Fibroblast of lung (primary cell): ENCODE measurements around the gene HMGN1. TPM values are rescaled to one million over a fixed set of nuclear protein-coding genes. Genes with fewer than 3 reads are reported as not detected.

Source experiments
- DNase-seq, 2 donors: peaks; one replicate each; pipeline versions ENCODE4 v3.0.0 to v3.0.0-alpha.2; 2010; ENCODE audit warnings: low read depth in 2 of 2
- H2AFZ ChIP-seq: 2 replicates; pipeline ENCODE4 v1.5.1; 2012; ENCODE audit warnings: low read length, control low read depth, inconsistent platforms
- H3K27ac ChIP-seq: 2 replicates; pipeline ENCODE4 v1.5.1; 2011; ENCODE audit warnings: low read length, control low read depth; ENCODE audit not compliant: insufficient read depth
- H3K27me3 ChIP-seq: 2 replicates; pipeline ENCODE4 v1.5.1; 2011; ENCODE audit warnings: mild to moderate bottlenecking, low read length; ENCODE audit not compliant: control insufficient read depth, insufficient read depth
- H3K36me3 ChIP-seq: 2 replicates; pipeline ENCODE4 v1.5.1; 2011; ENCODE audit warnings: low read length; ENCODE audit not compliant: control insufficient read depth, insufficient read depth
- H3K4me1 ChIP-seq: 2 replicates; pipeline ENCODE4 v1.5.1; 2011; ENCODE audit warnings: low read length; ENCODE audit not compliant: control insufficient read depth, insufficient read depth; ENCODE audit errors: extremely low read depth
- H3K4me2 ChIP-seq: 2 replicates; pipeline ENCODE4 v1.5.1; 2011; ENCODE audit warnings: low read length, control low read depth; ENCODE audit not compliant: insufficient read depth; ENCODE audit errors: extremely low read depth
- H3K4me3 ChIP-seq, 4 experiments: fragments of 200-600 bp in 1 of 4; sonication (generic) in 1 of 4; replicated peaks in 1 of 4; 2 replicates each; pipeline ENCODE4 v1.5.1; 2011 to 2016; ENCODE audit warnings: low read length in 4 of 4, low read depth in 3 of 4, mild to moderate bottlenecking in 3 of 4, control low read depth in 2 of 4, inconsistent platforms in 1 of 4, mixed read lengths in 1 of 4; ENCODE audit not compliant: insufficient read depth in 1 of 4; ENCODE audit errors: control extremely low read depth in 1 of 4
- H3K79me2 ChIP-seq: 2 replicates; pipeline ENCODE4 v1.5.1; 2012; ENCODE audit warnings: mild to moderate bottlenecking, low read length, inconsistent platforms; ENCODE audit not compliant: control insufficient read depth, insufficient read depth
- H3K9ac ChIP-seq: 2 replicates; pipeline ENCODE4 v1.5.1; 2011; ENCODE audit warnings: mild to moderate bottlenecking, low read length, control low read depth; ENCODE audit not compliant: insufficient read depth
- H3K9me3 ChIP-seq: 2 replicates; pipeline ENCODE4 v1.5.1; 2012; ENCODE audit warnings: low read depth, low read length; ENCODE audit not compliant: control insufficient read depth, insufficient read depth
- H4K20me1 ChIP-seq: 2 replicates; pipeline ENCODE4 v1.5.1; 2011; ENCODE audit warnings: low read length; ENCODE audit not compliant: control insufficient read depth, insufficient read depth; ENCODE audit errors: extremely low read depth
- EZH2 ChIP-seq: IDR thresholded peaks from 2 replicates; pipeline ENCODE4 v1.5.1; 2012; ENCODE audit warnings: low read length, control low read depth, mild to moderate bottlenecking; ENCODE audit errors: missing control alignments
- polyA plus RNA-seq, 2 donors: library from polyadenylated mRNA; depleted of rRNA in 1 of 2; stranded (reverse) in 1 of 2; unstranded in 1 of 2; fragments of >200 nt; gene quantifications; 2 replicates each; pipeline ENCODE4 v1.2.1, GENCODE V29; 2011 to 2012; ENCODE audit warnings: missing spikeins in 1 of 2
- total RNA-seq: library from RNA; depleted of rRNA; stranded (reverse); fragments of >200 nt; gene quantifications from 2 replicates; pipeline ENCODE4 v1.2.1, GENCODE V29; 2014
- TF ChIP-seq, protein P1 (sequence below), 2 donors: IDR thresholded peaks in 1 of 2; conservative IDR thresholded peaks in 1 of 2; 1 replicate in 1 of 2; 2 replicates in 1 of 2; pipeline ENCODE4 v1.5.1; 2011 to 2012; ENCODE audit warnings: low read length in 2 of 2, control low read depth in 1 of 2, inconsistent platforms in 1 of 2, low read depth in 1 of 2, mild to moderate bottlenecking in 1 of 2

The HMGN1 gene
- total and polyA plus RNA-seq, 2 donors (not counting 1 experiment from before 2014, with no cell fraction given): 160 to 171 TPM

DNA sequence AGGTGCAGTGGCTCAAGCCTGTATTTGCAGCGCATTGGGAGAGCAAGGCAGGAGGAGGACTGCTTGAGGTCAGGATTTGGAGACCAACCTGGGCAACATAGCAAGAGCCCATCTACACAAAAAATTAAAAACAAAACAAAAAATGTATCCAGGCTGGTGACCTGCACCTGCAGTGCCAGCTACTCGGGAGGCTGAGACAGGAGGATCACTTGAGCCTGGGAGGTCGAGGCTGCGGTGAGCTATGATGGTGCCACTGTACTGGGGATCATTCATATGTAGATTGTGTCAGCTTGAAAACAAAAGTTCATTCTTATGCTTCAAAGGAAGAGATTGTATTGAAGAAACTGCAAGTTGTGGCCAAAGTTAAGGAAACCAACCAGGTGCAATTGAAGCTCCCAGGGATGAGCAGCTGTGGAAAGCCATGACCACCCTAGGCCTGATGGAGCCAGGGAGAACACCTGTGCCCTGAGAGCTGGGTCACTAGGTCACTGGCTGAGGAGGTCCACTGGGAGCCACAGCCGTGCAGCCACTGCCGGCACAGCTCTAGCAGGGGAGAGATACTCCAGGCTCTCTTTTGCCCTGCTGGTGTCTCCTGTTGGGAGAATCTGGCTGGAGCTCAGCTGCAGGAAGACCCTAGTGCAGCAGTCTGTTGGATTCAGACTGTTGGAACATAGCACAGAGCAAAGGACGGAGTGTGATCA is 22.1 kb downstream of the HMGN1 start:
- Histone ChIP-seq H2AFZ (no peak overlapping the region), H3K4me2 (no peak overlapping the region), H3K36me3 (no peaks in the 10 kb centered on the region), H4K20me1 (no peaks in the 10 kb centered on the region), H3K9me3 (no peaks in the 10 kb centered on the region), H3K27ac (no peak overlapping the region), H3K27me3 (no peaks in the 10 kb centered on the region), H3K79me2 (no peaks in the 10 kb centered on the region), H3K4me3 (no peak overlapping the region), H3K9ac (no peak overlapping the region), H3K4me1 (peaks cover 2% of the 10 kb centered on the region)
- no peak for TF ChIP-seq EZH2
- TF ChIP-seq, protein P1, sequence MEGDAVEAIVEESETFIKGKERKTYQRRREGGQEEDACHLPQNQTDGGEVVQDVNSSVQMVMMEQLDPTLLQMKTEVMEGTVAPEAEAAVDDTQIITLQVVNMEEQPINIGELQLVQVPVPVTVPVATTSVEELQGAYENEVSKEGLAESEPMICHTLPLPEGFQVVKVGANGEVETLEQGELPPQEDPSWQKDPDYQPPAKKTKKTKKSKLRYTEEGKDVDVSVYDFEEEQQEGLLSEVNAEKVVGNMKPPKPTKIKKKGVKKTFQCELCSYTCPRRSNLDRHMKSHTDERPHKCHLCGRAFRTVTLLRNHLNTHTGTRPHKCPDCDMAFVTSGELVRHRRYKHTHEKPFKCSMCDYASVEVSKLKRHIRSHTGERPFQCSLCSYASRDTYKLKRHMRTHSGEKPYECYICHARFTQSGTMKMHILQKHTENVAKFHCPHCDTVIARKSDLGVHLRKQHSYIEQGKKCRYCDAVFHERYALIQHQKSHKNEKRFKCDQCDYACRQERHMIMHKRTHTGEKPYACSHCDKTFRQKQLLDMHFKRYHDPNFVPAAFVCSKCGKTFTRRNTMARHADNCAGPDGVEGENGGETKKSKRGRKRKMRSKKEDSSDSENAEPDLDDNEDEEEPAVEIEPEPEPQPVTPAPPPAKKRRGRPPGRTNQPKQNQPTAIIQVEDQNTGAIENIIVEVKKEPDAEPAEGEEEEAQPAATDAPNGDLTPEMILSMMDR (conservative IDR thresholded peaks at IDR 0.05 in 1 of 2, IDR thresholded peaks at IDR 0.05 in 1 of 2; ENCODE audit: low read depth in 1 of 2, low read length in 2 of 2): no peak
- DNase-seq: no peak

DNA sequence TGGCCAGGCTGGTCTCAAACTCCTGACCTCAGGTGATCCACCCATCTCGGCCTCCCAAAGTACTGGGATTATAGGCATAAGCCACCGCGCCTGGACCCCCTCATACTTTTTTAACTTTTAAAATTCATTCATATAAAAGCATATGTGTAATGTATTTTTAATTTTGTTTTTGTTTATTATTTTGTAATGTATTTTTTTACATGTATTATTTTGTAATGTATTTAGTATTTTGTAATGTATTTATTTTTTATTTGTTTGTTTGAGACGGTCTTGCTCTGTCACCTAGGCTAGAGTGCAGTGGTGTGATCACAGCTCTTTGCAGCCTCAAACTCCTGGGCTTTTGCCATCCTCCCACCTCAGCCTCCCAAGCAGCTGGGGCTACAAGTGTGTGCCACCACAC is 23.4 kb downstream of the HMGN1 start:
- H3K27me3 ChIP-seq: no peaks in the 10 kb centered on the region
- no peak overlapping the region for H3K27ac ChIP-seq
- no peak for DNase-seq
- H3K4me1 ChIP-seq: peaks cover 5% of the 10 kb centered on the region
- no peaks in the 10 kb centered on the region for H3K9me3 ChIP-seq
- no peak overlapping the region for H3K9ac ChIP-seq
- no peaks in the 10 kb centered on the region for H4K20me1 ChIP-seq
- no peaks in the 10 kb centered on the region for H3K79me2 ChIP-seq
- no peak overlapping the region for H2AFZ ChIP-seq
- H3K4me3 ChIP-seq: no peak overlapping the region
- TF ChIP-seq, protein P1 (conservative IDR thresholded peaks at IDR 0.05 in 1 of 2, IDR thresholded peaks at IDR 0.05 in 1 of 2; ENCODE audit: low read depth in 1 of 2, low read length in 2 of 2): no peak
- TF ChIP-seq EZH2: no peak
- no peak overlapping the region for H3K4me2 ChIP-seq
- H3K36me3 ChIP-seq: no peaks in the 10 kb centered on the region

DNA sequence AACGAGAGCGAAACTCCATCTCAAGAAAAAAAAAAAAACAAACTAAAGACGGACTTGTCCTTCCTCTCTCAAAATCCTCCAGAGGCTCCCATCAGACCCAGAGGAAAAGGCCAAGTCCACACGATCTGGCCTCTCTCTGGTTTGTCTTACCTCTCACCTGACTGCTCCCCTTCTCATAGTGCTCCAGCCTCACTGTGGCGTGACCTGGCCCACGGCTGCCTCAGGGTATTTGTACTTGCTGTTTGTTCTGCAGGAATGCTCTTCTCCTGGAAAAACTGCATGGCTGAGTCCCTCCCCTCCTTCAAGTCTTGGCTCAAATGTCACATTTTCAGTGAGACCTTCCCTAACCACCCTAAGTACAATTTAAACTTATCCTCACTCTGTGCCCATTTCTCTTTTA is 27.5 kb downstream of the HMGN1 start:
- H3K4me1 ChIP-seq: peaks cover 9% of the 10 kb centered on the region
- no peaks in the 10 kb centered on the region for H4K20me1 ChIP-seq
- no peak overlapping the region for H3K4me3 ChIP-seq
- no peaks in the 10 kb centered on the region for H3K36me3 ChIP-seq
- H3K27me3 ChIP-seq: no peaks in the 10 kb centered on the region
- H3K27ac ChIP-seq: no peak overlapping the region
- H3K4me2 ChIP-seq: no peak overlapping the region
- DNase-seq: no peak
- H2AFZ ChIP-seq: no peak overlapping the region
- H3K9ac ChIP-seq: no peak overlapping the region
- H3K9me3 ChIP-seq: no peaks in the 10 kb centered on the region
- TF ChIP-seq, protein P1 (conservative IDR thresholded peaks at IDR 0.05 in 1 of 2, IDR thresholded peaks at IDR 0.05 in 1 of 2; ENCODE audit: low read depth in 1 of 2, low read length in 2 of 2): no peak
- TF ChIP-seq EZH2: no peak
- H3K79me2 ChIP-seq: no peaks in the 10 kb centered on the region
